ENCODE results near the gene PLEKHG3.

DNA sequence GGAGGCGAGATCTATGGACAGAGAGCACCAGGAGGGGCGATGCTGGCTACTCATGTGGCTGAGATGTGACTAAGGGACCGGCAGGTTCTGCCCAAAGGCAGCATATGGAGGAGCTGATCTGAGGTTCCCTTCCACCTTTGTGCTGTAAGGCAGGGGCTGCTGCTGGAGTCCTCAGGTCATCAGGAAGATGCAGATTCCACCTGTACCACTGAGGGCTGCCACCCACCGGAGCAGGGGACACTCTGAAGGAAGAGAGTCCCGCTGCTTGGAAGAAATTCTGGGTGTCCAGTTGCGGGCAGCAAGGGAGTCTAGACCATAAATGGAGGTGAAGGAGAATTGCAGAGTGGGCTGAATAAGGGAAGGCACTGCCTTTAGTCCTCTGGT, 55.3 kb downstream of the PLEKHG3 start:
- TF ChIP-seq, protein P1, sequence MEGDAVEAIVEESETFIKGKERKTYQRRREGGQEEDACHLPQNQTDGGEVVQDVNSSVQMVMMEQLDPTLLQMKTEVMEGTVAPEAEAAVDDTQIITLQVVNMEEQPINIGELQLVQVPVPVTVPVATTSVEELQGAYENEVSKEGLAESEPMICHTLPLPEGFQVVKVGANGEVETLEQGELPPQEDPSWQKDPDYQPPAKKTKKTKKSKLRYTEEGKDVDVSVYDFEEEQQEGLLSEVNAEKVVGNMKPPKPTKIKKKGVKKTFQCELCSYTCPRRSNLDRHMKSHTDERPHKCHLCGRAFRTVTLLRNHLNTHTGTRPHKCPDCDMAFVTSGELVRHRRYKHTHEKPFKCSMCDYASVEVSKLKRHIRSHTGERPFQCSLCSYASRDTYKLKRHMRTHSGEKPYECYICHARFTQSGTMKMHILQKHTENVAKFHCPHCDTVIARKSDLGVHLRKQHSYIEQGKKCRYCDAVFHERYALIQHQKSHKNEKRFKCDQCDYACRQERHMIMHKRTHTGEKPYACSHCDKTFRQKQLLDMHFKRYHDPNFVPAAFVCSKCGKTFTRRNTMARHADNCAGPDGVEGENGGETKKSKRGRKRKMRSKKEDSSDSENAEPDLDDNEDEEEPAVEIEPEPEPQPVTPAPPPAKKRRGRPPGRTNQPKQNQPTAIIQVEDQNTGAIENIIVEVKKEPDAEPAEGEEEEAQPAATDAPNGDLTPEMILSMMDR (IDR thresholded peaks at IDR 0.05) = no peak
- no peak for TF ChIP-seq POLR2A (IDR thresholded peaks at IDR 0.05)
